ENCODE results near the gene CAPS. TPM values are rescaled to one million over a fixed set of nuclear protein-coding genes. Genes with fewer than 3 reads are reported as not detected.
"Not testable (repeated sequence)": the region's sequence is repeated elsewhere in the genome, so short reads cannot be mapped to it uniquely, and the experiment has no call there.

Gene CAPS
- total and polyA plus RNA-seq, 5 donors from 2014 or later: 1.2 to 38.8 (median 2.9) TPM

GRCh38 chr19:5961969-5962945 lies 48.2 kb downstream of the CAPS start:
- H3K27me3 ChIP-seq (ENCODE audit: control insufficient read depth, insufficient read depth, low read length): no peaks in the 10 kb centered on the region
- H3K27ac ChIP-seq (ENCODE audit: insufficient read depth, low read length, poor library complexity, severe bottlenecking): peak overlapping the region; percentile 87
- peaks cover 98% of the 10 kb centered on the region for H3K4me1 ChIP-seq (ENCODE audit: control insufficient read depth, insufficient read depth, low read length, poor library complexity, severe bottlenecking)
- H3K4me1 Mint-ChIP-seq: peaks cover 12 to 99% (median 71%) of the 10 kb centered on the region in 4 donors
- H3K36me3 ChIP-seq (ENCODE audit: control insufficient read depth, insufficient read depth, low read length): peaks cover 13% of the 10 kb centered on the region
- peaks cover 23% of the 10 kb centered on the region for H3K36me3 Mint-ChIP-seq
- H3K4me3 ChIP-seq (ENCODE audit: low read depth, low read length): peak overlapping the region; percentile 64
- H3K27me3 Mint-ChIP-seq: no peaks in the 10 kb centered on the region
- H3K4me3 Mint-ChIP-seq: peak overlapping the region; percentile 83 to 89 (median 88)
- peak overlapping the region; percentile 99 to 100 (median 100) for H3K27ac Mint-ChIP-seq
- ATAC-seq (ENCODE audit: low read depth in 2 of 2) (peak; percentile 96 to 97), DNase-seq (peak; percentile 69 to 97 (median 89))
- no peaks in the 10 kb centered on the region for H3K9me3 Mint-ChIP-seq
- H3K9me3 ChIP-seq (ENCODE audit: control insufficient read depth in 2 of 2, low read length in 2 of 2): no peaks in the 10 kb centered on the region

GRCh38 chr19:5963259-5963658 lies 49.2 kb downstream of the CAPS start:
- not testable (repeated sequence) for H3K9me3 Mint-ChIP-seq; H3K27me3 Mint-ChIP-seq; H3K9me3 ChIP-seq (ENCODE audit: control insufficient read depth in 2 of 2, low read length in 2 of 2); ATAC-seq (ENCODE audit: low read depth in 2 of 2); H3K27me3 ChIP-seq (ENCODE audit: control insufficient read depth, insufficient read depth, low read length); DNase-seq
- Mint-ChIP-seq H3K4me1 (peaks cover 22 to 100% (median 72%) of the 10 kb centered on the region in 4 donors), H3K27ac (peak overlapping the region; percentile 99 to 100 (median 100)), H3K4me3 (peak overlapping the region; percentile 66 to 89 (median 86)), H3K36me3 (peaks cover 22% of the 10 kb centered on the region)
- Histone ChIP-seq H3K4me3 (ENCODE audit: low read depth, low read length) (peak overlapping the region; percentile 58), H3K36me3 (ENCODE audit: control insufficient read depth, insufficient read depth, low read length) (peaks cover 10% of the 10 kb centered on the region), H3K4me1 (ENCODE audit: control insufficient read depth, insufficient read depth, low read length, poor library complexity, severe bottlenecking) (peaks cover 99% of the 10 kb centered on the region), H3K27ac (ENCODE audit: insufficient read depth, low read length, poor library complexity, severe bottlenecking) (peak overlapping the region; percentile 87)

DNA sequence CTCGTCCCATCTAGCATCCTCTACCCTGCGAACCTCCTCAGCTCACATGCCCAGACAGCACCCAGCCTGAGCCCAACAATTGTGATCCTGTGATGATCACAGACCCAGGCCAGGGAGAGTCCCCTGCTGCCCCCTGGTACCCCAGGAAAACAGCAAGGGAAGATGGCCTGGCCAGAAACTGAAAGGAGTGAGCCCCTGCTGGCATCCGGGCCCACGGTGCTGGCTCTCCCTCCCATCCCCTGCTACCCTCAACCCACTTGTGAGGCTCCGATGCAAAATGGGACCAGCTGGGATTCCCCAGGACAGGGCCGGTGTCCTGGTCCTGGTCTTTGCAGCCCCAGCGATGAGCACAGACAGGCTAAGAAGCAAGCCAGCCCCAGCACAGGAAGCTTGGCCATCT lies 49.8 kb downstream of the CAPS start:
- peaks cover 99% of the 10 kb centered on the region for H3K4me1 ChIP-seq (ENCODE audit: control insufficient read depth, insufficient read depth, low read length, poor library complexity, severe bottlenecking)
- H3K27ac Mint-ChIP-seq: peak overlapping the region; percentile 99 to 100 (median 100)
- peaks cover 22% of the 10 kb centered on the region for H3K36me3 Mint-ChIP-seq
- no peak for DNase-seq
- H3K4me3 ChIP-seq (ENCODE audit: low read depth, low read length): no peak overlapping the region
- H3K27ac ChIP-seq (ENCODE audit: insufficient read depth, low read length, poor library complexity, severe bottlenecking): peak overlapping the region; percentile 87
- no peak for ATAC-seq (ENCODE audit: low read depth in 2 of 2)
- no peaks in the 10 kb centered on the region for H3K9me3 ChIP-seq (ENCODE audit: control insufficient read depth in 2 of 2, low read length in 2 of 2)
- no peaks in the 10 kb centered on the region for H3K9me3 Mint-ChIP-seq
- H3K4me1 Mint-ChIP-seq: peaks cover 22 to 100% (median 74%) of the 10 kb centered on the region in 4 donors
- no peaks in the 10 kb centered on the region for H3K27me3 ChIP-seq (ENCODE audit: control insufficient read depth, insufficient read depth, low read length)
- no peaks in the 10 kb centered on the region for H3K27me3 Mint-ChIP-seq
- H3K36me3 ChIP-seq (ENCODE audit: control insufficient read depth, insufficient read depth, low read length): peaks cover 14% of the 10 kb centered on the region
- peak overlapping the region in 3 of 4 donors; percentile 62 to 73 (median 68) for H3K4me3 Mint-ChIP-seq

DNA sequence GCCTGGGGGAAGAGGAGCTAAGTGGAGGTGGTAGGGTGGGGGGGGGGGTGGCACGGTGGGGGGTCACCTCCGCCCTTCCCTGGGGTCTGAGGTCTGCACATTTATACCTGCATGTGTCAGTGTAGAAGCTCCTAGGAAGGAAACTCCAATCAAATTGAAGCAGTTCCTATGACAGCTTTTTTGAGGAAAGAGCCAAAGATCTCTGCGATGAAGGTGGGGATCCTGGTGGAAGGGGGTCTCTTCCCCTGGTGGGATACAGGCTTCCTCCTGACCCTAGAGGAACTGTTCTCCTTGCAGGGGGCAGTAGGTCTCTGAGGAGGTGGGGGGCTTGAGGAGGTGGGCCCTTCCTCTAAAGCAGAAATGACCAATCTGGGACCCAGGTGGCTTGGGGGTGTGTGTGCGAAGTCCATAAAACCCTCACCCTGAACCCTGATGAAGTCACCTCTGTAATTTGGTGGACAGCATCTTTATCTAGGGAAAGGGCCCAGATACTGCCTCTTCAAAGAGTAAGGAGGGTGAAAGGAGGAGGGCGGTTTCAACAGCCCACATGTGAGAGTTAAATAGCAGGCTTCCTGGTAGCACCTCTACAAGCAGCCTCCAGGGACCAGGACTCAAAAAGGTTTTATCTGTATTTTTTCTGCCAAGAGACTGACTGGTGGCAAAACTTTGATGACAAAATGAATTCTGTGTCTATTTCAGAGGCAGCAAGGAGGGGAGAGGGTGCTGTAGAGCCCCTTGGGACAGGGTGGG lies 50.9 kb downstream of the CAPS start:
- H3K27ac ChIP-seq (ENCODE audit: insufficient read depth, low read length, poor library complexity, severe bottlenecking): peak overlapping the region; percentile 60
- ATAC-seq (ENCODE audit: low read depth in 2 of 2): no peak

More for the DNA sequence above, 50.9 kb downstream of the CAPS start:
- H3K4me1 Mint-ChIP-seq: peaks cover 22 to 100% (median 75%) of the 10 kb centered on the region in 4 donors
- H3K36me3 Mint-ChIP-seq: peaks cover 22% of the 10 kb centered on the region
- peaks cover 17% of the 10 kb centered on the region for H3K36me3 ChIP-seq (ENCODE audit: control insufficient read depth, insufficient read depth, low read length)
- H3K27ac Mint-ChIP-seq: peak overlapping the region; percentile 89 to 100 (median 99)
- H3K9me3 ChIP-seq (ENCODE audit: control insufficient read depth in 2 of 2, low read length in 2 of 2): no peaks in the 10 kb centered on the region
- H3K9me3 Mint-ChIP-seq: no peaks in the 10 kb centered on the region
- H3K4me3 Mint-ChIP-seq: peak overlapping the region; percentile 29 to 73 (median 58)
- no peaks in the 10 kb centered on the region for H3K27me3 ChIP-seq (ENCODE audit: control insufficient read depth, insufficient read depth, low read length)
- DNase-seq: peak in 1 of 3 donors; percentile 71
- no peak overlapping the region for H3K4me3 ChIP-seq (ENCODE audit: low read depth, low read length)
- H3K4me1 ChIP-seq (ENCODE audit: control insufficient read depth, insufficient read depth, low read length, poor library complexity, severe bottlenecking): peaks cover 98% of the 10 kb centered on the region
- no peaks in the 10 kb centered on the region for H3K27me3 Mint-ChIP-seq

Other genes starting within 250 kb of the CAPS start
- 21.2 TPM for gene MICOS13, start 233.7 kb upstream of the CAPS start, total RNA-seq
- gene MICOS13, start 233.7 kb upstream of the CAPS start, polyA plus RNA-seq: 100 to 1,000 TPM in 2 of 4 donors, 10 to 100 TPM in 2; 90.6 to 110 (median 100) TPM
- gene HSD11B1L, start 233.2 kb upstream of the CAPS start, total RNA-seq: 2.4 TPM
- 1 to 10 TPM; 1.8 to 3.0 (median 2.3) TPM for gene HSD11B1L, start 233.2 kb upstream of the CAPS start, polyA plus RNA-seq
- 984 TPM for gene RPL36, start 224.0 kb upstream of the CAPS start, total RNA-seq
- 1,000 to 10,000 TPM; 1,952 to 2,703 (median 2,229) TPM for gene RPL36, start 224.0 kb upstream of the CAPS start, polyA plus RNA-seq
- gene LONP1, start 194.1 kb upstream of the CAPS start, total RNA-seq: 67.6 TPM
- 10 to 100 TPM; 16.4 to 22.8 (median 20.3) TPM for gene LONP1, start 194.1 kb upstream of the CAPS start, polyA plus RNA-seq
- not detected for gene CATSPERD, start 193.6 kb upstream of the CAPS start, total RNA-seq
- gene CATSPERD, start 193.6 kb upstream of the CAPS start, polyA plus RNA-seq: under 1 TPM in 1 of 4 donors, not detected in 3; 0.17 TPM
- gene PRR22, start 129.5 kb upstream of the CAPS start, total RNA-seq: 3.5 TPM
- not detected for gene PRR22, start 129.5 kb upstream of the CAPS start, polyA plus RNA-seq
- gene DUS3L, start 123.1 kb upstream of the CAPS start, total RNA-seq: 129 TPM
- gene DUS3L, start 123.1 kb upstream of the CAPS start, polyA plus RNA-seq: 10 to 100 TPM; 25.4 to 38.3 (median 31.8) TPM
- gene NRTN, start 109.2 kb upstream of the CAPS start, total RNA-seq: not detected
- under 1 TPM in 2 of 4 donors, not detected in 2; 0.21 to 0.68 TPM for gene NRTN, start 109.2 kb upstream of the CAPS start, polyA plus RNA-seq
- gene FUT6, start 74.6 kb upstream of the CAPS start, total RNA-seq: not detected
- gene FUT6, start 74.6 kb upstream of the CAPS start, polyA plus RNA-seq: not detected
- not detected for gene FUT3, start 62.8 kb upstream of the CAPS start, total RNA-seq
- gene FUT3, start 62.8 kb upstream of the CAPS start, polyA plus RNA-seq: not detected
- 3.7 TPM for gene FUT5, start 43.7 kb upstream of the CAPS start, total RNA-seq
- gene FUT5, start 43.7 kb upstream of the CAPS start, polyA plus RNA-seq: under 1 TPM in 2 of 4 donors, not detected in 2; 0.11 to 0.14 TPM
- 120 TPM for gene NDUFA11, start 10.5 kb upstream of the CAPS start, total RNA-seq
- 100 to 1,000 TPM; 408 to 499 (median 465) TPM for gene NDUFA11, start 10.5 kb upstream of the CAPS start, polyA plus RNA-seq
- gene VMAC, start 9.4 kb upstream of the CAPS start, total RNA-seq: 25.0 TPM
- 1 to 10 TPM; 4.9 to 9.5 (median 7.5) TPM for gene VMAC, start 9.4 kb upstream of the CAPS start, polyA plus RNA-seq
- 106 TPM for gene RANBP3, start 63.9 kb downstream of the CAPS start, total RNA-seq
- 10 to 100 TPM in 2 of 4 donors, 1 to 10 TPM in 2; 8.0 to 12.1 (median 10.0) TPM for gene RANBP3, start 63.9 kb downstream of the CAPS start, polyA plus RNA-seq
- 3.3 TPM for gene RFX2, start 196.2 kb downstream of the CAPS start, total RNA-seq
- gene RFX2, start 196.2 kb downstream of the CAPS start, polyA plus RNA-seq: 1 to 10 TPM; 1.3 to 3.0 (median 1.9) TPM
- gene ACSBG2, start 221.4 kb downstream of the CAPS start, total RNA-seq: not detected
- not detected for gene ACSBG2, start 221.4 kb downstream of the CAPS start, polyA plus RNA-seq